NCI-H187 (cell line): Measurements from ENCODE around the gene SRSF5.
"Not testable (repeated sequence)": the region's sequence is repeated elsewhere in the genome, so short reads cannot be mapped to it uniquely, and the experiment has no call there.

Experiments
- DNase-seq, 2 experiments: peaks; one replicate each; lab custom pipeline; 2025; lab: John Stamatoyannopoulos, UW

SRSF5 gene

GRCh38 chr14:69808919-69809808 lies 42.2 kb downstream of the SRSF5 start:
- no peak for DNase-seq

GRCh38 chr14:69811227-69811867 lies 44.4 kb downstream of the SRSF5 start:
- DNase-seq: no peak

- no peak for DNase-seq
These were observed 44.9 kb downstream of the SRSF5 start for GRCh38 chr14:69811868-69812252.

DNA sequence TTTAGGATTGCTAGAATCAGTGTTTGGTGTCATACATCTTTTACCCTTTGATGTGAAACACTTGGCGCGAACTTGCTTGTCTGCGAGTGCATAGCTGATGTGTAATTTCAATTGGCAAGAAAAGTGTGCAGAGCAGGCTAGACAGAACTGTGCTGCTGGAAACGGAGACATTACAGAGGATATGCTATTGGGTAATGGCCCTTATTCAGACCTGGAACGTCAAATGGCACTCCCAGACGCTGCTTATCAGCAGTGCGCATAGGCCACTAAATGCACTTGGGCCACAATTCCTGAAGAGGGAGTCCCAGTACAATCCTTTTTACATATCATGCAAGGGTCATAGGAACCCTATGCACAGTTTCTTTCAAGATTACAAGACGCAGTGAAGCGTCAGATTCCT lies 45.8 kb downstream of the SRSF5 start:
- no peak for DNase-seq

DNA sequence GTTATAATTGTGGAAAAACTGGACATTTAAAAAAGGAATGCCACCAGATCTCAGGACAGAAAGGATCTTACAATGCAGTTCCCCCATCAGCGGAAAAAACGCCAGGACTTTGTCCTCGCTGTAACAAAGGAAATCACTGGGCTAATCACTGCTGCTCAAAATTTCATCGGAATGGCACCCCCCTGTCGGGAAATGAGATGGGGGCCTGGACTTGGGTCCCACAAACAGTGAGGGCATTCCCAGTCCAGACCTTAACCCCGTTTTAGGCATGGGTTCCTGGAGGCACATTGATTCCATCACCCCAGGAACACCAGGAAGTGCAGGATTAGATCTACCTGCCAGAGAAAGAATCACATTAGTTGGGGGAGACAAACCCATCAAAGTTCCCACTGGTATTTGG lies 46.4 kb downstream of the SRSF5 start:
- DNase-seq: not testable (repeated sequence)

- no peak for DNase-seq
These were observed 47.5 kb downstream of the SRSF5 start for GRCh38 chr14:69814397-69814796.

DNA sequence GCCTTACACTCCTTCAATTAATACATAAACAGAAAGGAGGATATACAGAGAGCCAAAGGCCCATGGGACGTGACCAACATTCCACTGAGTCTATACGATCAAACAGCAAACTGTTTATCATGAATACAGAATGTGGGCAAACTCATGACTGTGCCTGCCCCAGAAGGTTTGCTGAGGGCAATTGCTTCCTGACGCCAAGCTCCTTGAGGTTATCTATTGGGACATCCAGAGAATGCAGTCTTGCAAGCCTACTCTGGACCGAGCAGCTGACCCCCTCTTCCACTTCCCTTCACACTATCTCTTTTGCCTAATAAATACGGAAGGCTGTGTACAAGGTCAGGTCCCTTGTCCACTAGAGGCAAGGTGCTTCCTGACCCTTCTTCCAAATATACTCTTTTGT lies 48.6 kb downstream of the SRSF5 start:
- DNase-seq: no peak

- DNase-seq: no peak
These were observed 49.3 kb downstream of the SRSF5 start for GRCh38 chr14:69816216-69816615.

GRCh38 chr14:69818758-69819191 lies 51.8 kb downstream of the SRSF5 start:
- peak; percentile 46 to 60 for DNase-seq

- DNase-seq: no peak
These were observed 52.7 kb downstream of the SRSF5 start for GRCh38 chr14:69819607-69820006.

DNA sequence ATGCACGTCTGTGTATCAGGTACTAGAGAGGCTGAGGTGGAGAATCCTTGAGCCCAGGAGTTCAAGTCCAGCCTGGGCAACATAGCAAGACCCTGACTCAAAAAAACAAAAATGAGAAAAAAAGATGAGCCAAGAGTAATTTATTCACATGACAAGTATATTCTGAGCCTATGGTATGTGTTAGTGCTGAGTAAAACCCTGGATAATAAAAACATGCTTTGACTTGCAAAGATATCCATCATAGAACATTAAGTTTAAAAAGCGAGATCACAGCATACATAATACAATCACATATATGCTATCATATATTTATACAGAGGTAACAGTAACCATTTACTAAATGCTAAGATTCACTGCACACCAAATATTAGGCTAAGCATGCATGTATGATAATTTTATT lies 54.0 kb downstream of the SRSF5 start:
- DNase-seq: no peak
